DND-41 (cell line): ENCODE results near the gene ZBED5.

Experiments used
- EZH2 ChIP-seq: IDR thresholded peaks from 3 replicates; pipeline ENCODE4 v1.6.1; 2012; ENCODE audit warnings: borderline replicate concordance, low read depth, mild to moderate bottlenecking, moderate library complexity, low read length, inconsistent platforms; ENCODE audit not compliant: severe bottlenecking
- TF ChIP-seq, protein P1 (sequence below): IDR thresholded peaks from 2 replicates; pipeline ENCODE4 v1.5.1; 2012; ENCODE audit warnings: borderline replicate concordance, low read length, moderate library complexity, mild to moderate bottlenecking; ENCODE audit not compliant: poor library complexity, severe bottlenecking; ENCODE audit errors: extremely low read depth

DNA sequence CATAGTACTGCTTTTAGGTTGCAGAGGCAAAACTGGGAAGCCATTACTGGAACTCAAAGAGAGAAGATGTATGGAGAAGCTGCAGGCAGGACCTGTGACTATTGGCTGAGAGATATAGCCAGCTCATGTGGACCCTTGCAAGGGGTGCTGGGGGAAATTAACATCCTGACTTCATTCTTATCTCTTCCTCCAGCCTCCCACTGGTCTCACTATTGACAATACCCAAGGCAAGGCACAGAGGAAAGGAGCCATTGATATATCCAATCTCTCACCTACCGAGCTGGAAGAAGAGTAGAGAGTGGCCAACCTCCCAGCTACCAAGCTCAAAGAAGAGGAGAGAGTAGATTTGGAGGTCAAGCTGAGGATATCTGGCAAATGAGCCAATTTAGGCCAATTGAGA is 36.8 kb upstream of the ZBED5 start:
- TF ChIP-seq, protein P1, sequence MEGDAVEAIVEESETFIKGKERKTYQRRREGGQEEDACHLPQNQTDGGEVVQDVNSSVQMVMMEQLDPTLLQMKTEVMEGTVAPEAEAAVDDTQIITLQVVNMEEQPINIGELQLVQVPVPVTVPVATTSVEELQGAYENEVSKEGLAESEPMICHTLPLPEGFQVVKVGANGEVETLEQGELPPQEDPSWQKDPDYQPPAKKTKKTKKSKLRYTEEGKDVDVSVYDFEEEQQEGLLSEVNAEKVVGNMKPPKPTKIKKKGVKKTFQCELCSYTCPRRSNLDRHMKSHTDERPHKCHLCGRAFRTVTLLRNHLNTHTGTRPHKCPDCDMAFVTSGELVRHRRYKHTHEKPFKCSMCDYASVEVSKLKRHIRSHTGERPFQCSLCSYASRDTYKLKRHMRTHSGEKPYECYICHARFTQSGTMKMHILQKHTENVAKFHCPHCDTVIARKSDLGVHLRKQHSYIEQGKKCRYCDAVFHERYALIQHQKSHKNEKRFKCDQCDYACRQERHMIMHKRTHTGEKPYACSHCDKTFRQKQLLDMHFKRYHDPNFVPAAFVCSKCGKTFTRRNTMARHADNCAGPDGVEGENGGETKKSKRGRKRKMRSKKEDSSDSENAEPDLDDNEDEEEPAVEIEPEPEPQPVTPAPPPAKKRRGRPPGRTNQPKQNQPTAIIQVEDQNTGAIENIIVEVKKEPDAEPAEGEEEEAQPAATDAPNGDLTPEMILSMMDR, result no peak
- no peak for TF ChIP-seq EZH2
